RPMI7951 (cell line): ENCODE results near the gene NDUFAF8. TPM values are rescaled to one million over a fixed set of nuclear protein-coding genes. Genes with fewer than 3 reads are reported as not detected.
"Not testable (repeated sequence)": the region's sequence is repeated elsewhere in the genome, so short reads cannot be mapped to it uniquely, and the experiment has no call there.

ENCODE experiments used
- DNase-seq: peaks from one replicate; pipeline ENCODE4 v3.0.0-alpha.2; 2012; ENCODE audit warnings: low read depth
- total RNA-seq: library from RNA; depleted of rRNA; stranded (reverse); fragments of >200 nt; shearing (Covaris generic); gene quantifications from 2 replicates; pipeline ENCODE4 v1.2.3, GENCODE V29; 2014

NDUFAF8 gene
- total RNA-seq, 1 experiment from 2014 or later: 37.2 TPM

- DNase-seq: peak; percentile 96
These were observed 16.0 kb upstream of the NDUFAF8 start, which contains the start of gene CEP131 for GRCh38 chr17:81222906-81223761. Gene CEP131 (minus strand): TSS chr17:81222965. CDS start chr17:81220056, 2,909 bp downstream.

- DNase-seq: no peak
These were observed 15.4 kb upstream of the NDUFAF8 start for GRCh38 chr17:81223762-81224130.

- not testable (repeated sequence) for DNase-seq
These were observed 11.5 kb upstream of the NDUFAF8 start for GRCh38 chr17:81227630-81228029.

- DNase-seq: no peak
These were observed 10.7 kb upstream of the NDUFAF8 start for GRCh38 chr17:81228420-81228819.

- no peak for DNase-seq
These were observed 10.1 kb upstream of the NDUFAF8 start for GRCh38 chr17:81228834-81229665.

GRCh38 chr17:81229666-81229920 lies 9.5 kb upstream of the NDUFAF8 start:
- DNase-seq: no peak

GRCh38 chr17:81230043-81230820 lies 8.9 kb upstream of the NDUFAF8 start:
- no peak for DNase-seq

GRCh38 chr17:81231121-81231645 lies 7.9 kb upstream of the NDUFAF8 start:
- DNase-seq: no peak

GRCh38 chr17:81231766-81232581 lies 7.1 kb upstream of the NDUFAF8 start:
- no peak for DNase-seq

- no peak for DNase-seq
These were observed 6.4 kb upstream of the NDUFAF8 start for GRCh38 chr17:81232616-81233241.

- DNase-seq: no peak
These were observed 5.8 kb upstream of the NDUFAF8 start for GRCh38 chr17:81233316-81233715.

GRCh38 chr17:81233811-81234505 lies 5.2 kb upstream of the NDUFAF8 start:
- no peak for DNase-seq

GRCh38 chr17:81234506-81234855 lies 4.6 kb upstream of the NDUFAF8 start:
- no peak for DNase-seq

- DNase-seq: no peak
These were observed 3.9 kb upstream of the NDUFAF8 start for GRCh38 chr17:81234940-81235821.

GRCh38 chr17:81235822-81236740 lies 3.0 kb upstream of the NDUFAF8 start:
- DNase-seq: no peak

- DNase-seq: no peak
These were observed 2.3 kb upstream of the NDUFAF8 start for GRCh38 chr17:81236784-81237183.

GRCh38 chr17:81237591-81238489 lies 1.3 kb upstream of the NDUFAF8 start:
- DNase-seq: no peak
